A673 (cell line): ENCODE data around the gene KIF5C.

ENCODE experiments used
- EZH2 ChIP-seq: fragments of 200-600 bp; sonication (generic); IDR thresholded peaks from 2 replicates; pipeline ENCODE4 v1.6.1; 2017; ENCODE audit warnings: borderline replicate concordance, low read depth, mild to moderate bottlenecking, mixed read lengths, antibody characterized with exemption, low read length; ENCODE audit not compliant: poor library complexity, severe bottlenecking
- TF ChIP-seq, protein P1 (sequence below): fragments of 300-800, 200-600 bp; sonication (generic); conservative IDR thresholded peaks from 2 replicates; pipeline ENCODE4 v1.5.1; 2017; ENCODE audit warnings: low read depth, mild to moderate bottlenecking, antibody characterized with exemption, low read length, moderate library complexity, mixed read lengths

DNA sequence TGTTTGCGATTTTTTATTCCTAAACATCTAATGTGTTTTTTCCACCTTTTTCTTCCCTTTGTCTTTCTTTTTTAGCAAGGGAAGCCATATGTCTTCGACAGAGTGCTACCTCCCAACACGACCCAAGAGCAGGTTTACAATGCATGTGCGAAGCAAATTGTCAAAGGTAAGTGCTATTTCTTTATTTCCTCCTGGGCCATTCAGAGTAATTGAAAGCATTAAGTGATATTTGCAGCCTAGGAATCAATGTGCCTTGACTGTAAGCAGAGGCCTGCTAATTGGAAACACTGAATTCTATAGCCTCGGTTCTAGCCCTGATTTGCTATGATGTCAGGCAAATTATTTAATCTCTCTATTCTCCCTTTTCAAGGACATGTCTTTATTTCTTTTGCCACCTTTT, 47.0 kb downstream of the KIF5C start:
- TF ChIP-seq, protein P1, sequence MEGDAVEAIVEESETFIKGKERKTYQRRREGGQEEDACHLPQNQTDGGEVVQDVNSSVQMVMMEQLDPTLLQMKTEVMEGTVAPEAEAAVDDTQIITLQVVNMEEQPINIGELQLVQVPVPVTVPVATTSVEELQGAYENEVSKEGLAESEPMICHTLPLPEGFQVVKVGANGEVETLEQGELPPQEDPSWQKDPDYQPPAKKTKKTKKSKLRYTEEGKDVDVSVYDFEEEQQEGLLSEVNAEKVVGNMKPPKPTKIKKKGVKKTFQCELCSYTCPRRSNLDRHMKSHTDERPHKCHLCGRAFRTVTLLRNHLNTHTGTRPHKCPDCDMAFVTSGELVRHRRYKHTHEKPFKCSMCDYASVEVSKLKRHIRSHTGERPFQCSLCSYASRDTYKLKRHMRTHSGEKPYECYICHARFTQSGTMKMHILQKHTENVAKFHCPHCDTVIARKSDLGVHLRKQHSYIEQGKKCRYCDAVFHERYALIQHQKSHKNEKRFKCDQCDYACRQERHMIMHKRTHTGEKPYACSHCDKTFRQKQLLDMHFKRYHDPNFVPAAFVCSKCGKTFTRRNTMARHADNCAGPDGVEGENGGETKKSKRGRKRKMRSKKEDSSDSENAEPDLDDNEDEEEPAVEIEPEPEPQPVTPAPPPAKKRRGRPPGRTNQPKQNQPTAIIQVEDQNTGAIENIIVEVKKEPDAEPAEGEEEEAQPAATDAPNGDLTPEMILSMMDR: no peak
- no peak for TF ChIP-seq EZH2
